ENCODE data around the gene PTBP2. TPM values are rescaled to one million over a fixed set of nuclear protein-coding genes. Genes with fewer than 3 reads are reported as not detected.
A peak's percentile ranks its signal among the peaks of the same experiment; 100 is the strongest.

Gene PTBP2
- polyA plus RNA-seq, 1 experiment, result 22.4 TPM

DNA sequence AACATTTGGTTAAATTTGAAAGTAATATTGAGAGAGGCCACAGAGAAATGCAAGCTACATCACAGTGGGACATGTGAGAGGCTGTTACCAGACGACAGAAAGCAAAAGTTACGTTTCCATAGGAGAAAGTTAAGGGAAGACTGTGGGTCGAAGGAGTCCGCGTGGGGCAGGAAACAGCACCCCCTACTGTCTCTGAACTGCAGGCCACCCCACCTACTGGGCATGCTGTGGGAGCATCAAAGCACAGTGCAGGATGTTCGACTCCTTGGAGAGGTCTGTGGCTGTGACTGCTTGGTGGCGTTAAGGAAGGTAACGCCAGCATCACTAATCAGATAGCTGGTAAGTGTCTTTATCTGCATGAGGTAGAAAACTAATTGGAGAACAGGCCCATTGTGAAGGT, 123.9 kb downstream of the PTBP2 start:
- ChIA-PET CTCF (interaction anchor here (1.3 to 1.4 kb wide), 3 partner anchors 9 to 896 kb away, joined by 3 to 7 read pairs (median 3); no protein-coding TSS in a partner anchor), POLR2A (no interaction called here)
- DNase-seq (ENCODE audit: low read depth, low spot score), result no peak
- Histone ChIP-seq H3K27ac (ENCODE audit: low read depth, low read length) (no peak overlapping the region), H3K27me3 (ENCODE audit: control insufficient read depth, insufficient read depth, low read length) (no peaks in the 10 kb centered on the region), H3K4me3 (ENCODE audit: low read depth, low read length) (no peak overlapping the region), H3K9me3 (ENCODE audit: control insufficient read depth, insufficient read depth, low read length) (no peaks in the 10 kb centered on the region)
- peak; percentile 43 for TF ChIP-seq CTCF (IDR thresholded peaks at IDR 0.05; ENCODE audit: low read depth, low read length)

DNA sequence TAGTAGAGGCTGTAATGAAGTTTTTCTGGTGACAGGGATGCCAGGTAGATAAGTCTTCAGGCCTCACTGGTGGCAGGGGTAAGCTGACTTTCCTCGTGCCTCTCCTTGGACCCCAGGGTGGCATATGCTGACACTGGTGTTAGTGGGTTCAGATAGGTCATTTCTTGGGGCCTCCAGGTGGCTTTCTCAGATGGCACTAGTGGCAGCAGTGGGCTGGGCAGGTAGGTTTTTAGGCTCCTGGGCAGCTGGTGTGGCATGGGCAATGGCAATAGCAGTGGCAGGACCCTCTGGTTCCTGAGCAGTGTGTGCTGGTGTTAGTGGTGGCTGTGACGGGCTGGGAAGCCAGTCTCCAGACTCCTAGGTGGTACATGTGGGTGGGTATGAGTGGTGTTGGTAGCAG, 140.3 kb downstream of the PTBP2 start:
- no peak overlapping the region for H3K4me3 ChIP-seq (ENCODE audit: low read depth, low read length)
- no peak for DNase-seq (ENCODE audit: low read depth, low spot score)
- H3K9me3 ChIP-seq (ENCODE audit: control insufficient read depth, insufficient read depth, low read length), result 0 out of 2 replicates have a peak, but pooled peaks cover 4% of the 10 kb centered on the region
- POLR2A ChIA-PET, result no interaction called here
- H3K27ac ChIP-seq (ENCODE audit: low read depth, low read length), result no peak overlapping the region
- no peak for TF ChIP-seq CTCF (IDR thresholded peaks at IDR 0.05; ENCODE audit: low read depth, low read length)
- CTCF ChIA-PET, result no interaction called here
- H3K27me3 ChIP-seq (ENCODE audit: control insufficient read depth, insufficient read depth, low read length), result no peaks in the 10 kb centered on the region

- CTCF ChIA-PET, result no interaction called here
- Histone ChIP-seq H3K27me3 (ENCODE audit: control insufficient read depth, insufficient read depth, low read length) (no peaks in the 10 kb centered on the region), H3K27ac (ENCODE audit: low read depth, low read length) (no peak overlapping the region)
These were observed 141.9 kb downstream of the PTBP2 start for GRCh38 chr1:96863449-96863848.

More at GRCh38 chr1:96863449-96863848, 141.9 kb downstream of the PTBP2 start:
- POLR2A ChIA-PET, result no interaction called here
- Histone ChIP-seq H3K4me3 (ENCODE audit: low read depth, low read length) (no peak overlapping the region), H3K9me3 (ENCODE audit: control insufficient read depth, insufficient read depth, low read length) (0 out of 2 replicates have a peak, but pooled peaks cover 4% of the 10 kb centered on the region)
- DNase-seq (ENCODE audit: low read depth, low spot score), result no peak
- TF ChIP-seq CTCF (IDR thresholded peaks at IDR 0.05; ENCODE audit: low read depth, low read length), result no peak

Data from AG04450 (cell line).